ENCODE measurements around the gene PLOD2.
A peak's percentile ranks its signal among the peaks of the same experiment; 100 is the strongest.

The PLOD2 gene

GRCh38 chr3:146162561-146162960 lies 1.6 kb upstream of the PLOD2 start:
- no peak for TF ChIP-seq CTCF (IDR thresholded peaks at IDR 0.05; ENCODE audit: insufficient read depth, missing control alignments)
- FAIRE-seq (no peak), DNase-seq (ENCODE audit: insufficient read length, low spot score) (no peak)

GRCh38 chr3:146161663-146162002 lies 649 bp upstream of the PLOD2 start:
- DNase-seq (ENCODE audit: insufficient read length, low spot score) (no peak), FAIRE-seq (no peak)
- no peak for TF ChIP-seq CTCF (IDR thresholded peaks at IDR 0.05; ENCODE audit: insufficient read depth, missing control alignments)

- DNase-seq (ENCODE audit: insufficient read length, low spot score) (no peak), FAIRE-seq (no peak)
- peak; percentile 28 for TF ChIP-seq CTCF (IDR thresholded peaks at IDR 0.05; ENCODE audit: insufficient read depth, missing control alignments)
These were observed 542 bp downstream of the PLOD2 start for GRCh38 chr3:146160321-146160963.

- no peak for FAIRE-seq
- no peak for TF ChIP-seq CTCF (IDR thresholded peaks at IDR 0.05; ENCODE audit: insufficient read depth, missing control alignments)
- no peak for DNase-seq (ENCODE audit: insufficient read length, low spot score)
These were observed 1.2 kb downstream of the PLOD2 start for GRCh38 chr3:146159616-146160320.

- TF ChIP-seq CTCF (IDR thresholded peaks at IDR 0.05; ENCODE audit: insufficient read depth, missing control alignments): no peak
- DNase-seq (ENCODE audit: insufficient read length, low spot score) (no peak), FAIRE-seq (no peak)
These were observed 1.9 kb downstream of the PLOD2 start for GRCh38 chr3:146159037-146159436.

GRCh38 chr3:146157325-146158060 lies 3.5 kb downstream of the PLOD2 start:
- FAIRE-seq (no peak), DNase-seq (ENCODE audit: insufficient read length, low spot score) (no peak)
- TF ChIP-seq CTCF (IDR thresholded peaks at IDR 0.05; ENCODE audit: insufficient read depth, missing control alignments): no peak
